Fibroblast of mammary gland (primary cell): ENCODE measurements around the gene SCN9A.

Source experiments
- DNase-seq: peaks from one replicate; pipeline ENCODE4 v3.0.0-alpha.2; 2010; ENCODE audit warnings: low read depth
- H3K4me3 ChIP-seq: 2 replicates; pipeline ENCODE4 v1.5.1; 2011; ENCODE audit warnings: low read depth, mild to moderate bottlenecking, low read length, moderate library complexity; ENCODE audit not compliant: control insufficient read depth
- CTCF ChIP-seq: conservative IDR thresholded peaks from 2 replicates; pipeline ENCODE4 v1.5.1; 2011; ENCODE audit warnings: low read depth, low read length, inconsistent platforms; ENCODE audit not compliant: control insufficient read depth, insufficient read depth

Gene SCN9A

GRCh38 chr2:166357068-166357949 is 18.4 kb downstream of the SCN9A start:
- no peak for TF ChIP-seq CTCF
- H3K4me3 ChIP-seq, result no peak overlapping the region
- no peak for DNase-seq

GRCh38 chr2:166351319-166351718 is 24.4 kb downstream of the SCN9A start:
- H3K4me3 ChIP-seq, result no peak overlapping the region
- peak; percentile 63 for DNase-seq
- no peak for TF ChIP-seq CTCF

GRCh38 chr2:166350525-166350924 is 25.2 kb downstream of the SCN9A start:
- peak; percentile 16 for DNase-seq
- H3K4me3 ChIP-seq, result no peak overlapping the region
- TF ChIP-seq CTCF, result no peak

- peak; percentile 61 for DNase-seq
- no peak for TF ChIP-seq CTCF
Measured at GRCh38 chr2:166344286-166345113, 31.2 kb downstream of the SCN9A start.

GRCh38 chr2:166343467-166343866 is 32.3 kb downstream of the SCN9A start:
- TF ChIP-seq CTCF, result no peak
- DNase-seq, result no peak
- H3K4me3 ChIP-seq, result no peak overlapping the region

More at GRCh38 chr2:166344286-166345113, 31.2 kb downstream of the SCN9A start:
- H3K4me3 ChIP-seq, result no peak overlapping the region

- TF ChIP-seq CTCF, result no peak
- DNase-seq, result no peak
- no peak overlapping the region for H3K4me3 ChIP-seq
Measured at GRCh38 chr2:166341426-166341825, 34.3 kb downstream of the SCN9A start.
